Heart left ventricle (tissue), 16 donors: ENCODE measurements around the gene CABP2. TPM values are rescaled to one million over a fixed set of nuclear protein-coding genes. Genes with fewer than 3 reads are reported as not detected.

Experiments used
- ATAC-seq, 4 donors: fragments of 200-7000 bp; cut with Tn5 transposase; one replicate each; pipeline ENCODE4 v1.9.1; 2020 to 2022; ENCODE audit warnings: moderate library complexity in 4 of 4, mild to moderate bottlenecking in 3 of 4, moderate number of reproducible peaks in 1 of 4
- DNase-seq, 5 donors: peaks; one replicate each; pipeline ENCODE4 v3.0.0-alpha.2; 2020
- H3K27ac ChIP-seq, 12 donors: fragments of 200-600 bp; sonication (generic) in 4 of 12; one replicate each; pipeline versions ENCODE4 v1.5.0 to v1.8.0; 2016 to 2022; ENCODE audit warnings: mild to moderate bottlenecking in 2 of 12
- H3K27me3 ChIP-seq, 9 donors: fragments of 200-600 bp; sonication (generic) in 2 of 9; one replicate each; pipeline versions ENCODE4 v1.5.1 to v1.8.0; 2016 to 2022; ENCODE audit warnings: mild to moderate bottlenecking in 3 of 9
- H3K36me3 ChIP-seq, 9 donors: fragments of 200-600 bp; sonication (generic) in 2 of 9; one replicate each; pipeline versions ENCODE4 v1.5.0 to v1.8.0; 2018 to 2022; ENCODE audit warnings: mild to moderate bottlenecking in 2 of 9
- H3K4me1 ChIP-seq, 12 donors: fragments of 200-600 bp; sonication (generic) in 4 of 12; one replicate each; pipeline versions ENCODE4 v1.5.0 to v1.8.0; 2016 to 2022; ENCODE audit warnings: mild to moderate bottlenecking in 3 of 12
- H3K4me3 ChIP-seq, 12 donors: fragments of 200-600 bp; sonication (generic) in 4 of 12; one replicate each; pipeline versions ENCODE4 v1.5.0 to v1.8.0; 2017 to 2022; ENCODE audit warnings: mild to moderate bottlenecking in 9 of 12, moderate library complexity in 4 of 12
- H3K9me3 ChIP-seq, 12 donors: fragments of 200-600 bp; sonication (generic) in 4 of 12; one replicate each; pipeline versions ENCODE4 v1.5.0 to v1.8.0; 2016 to 2022; ENCODE audit warnings: mild to moderate bottlenecking in 1 of 12
- CTCF ChIP-seq, 12 donors: fragments of 200-600 bp; sonication (generic) in 4 of 12; IDR thresholded peaks; one replicate each; pipeline versions ENCODE4 v1.5.0 to v1.8.0; 2018 to 2022; ENCODE audit warnings: antibody characterized with exemption in 12 of 12, mild to moderate bottlenecking in 5 of 12
- POLR2A ChIP-seq, 2 donors: fragments of 450-650 bp; IDR thresholded peaks; one replicate each; pipeline ENCODE4 v1.6.1; 2017; ENCODE audit warnings: antibody characterized with exemption in 2 of 2, mild to moderate bottlenecking in 2 of 2, moderate library complexity in 2 of 2
- WGBS, 4 donors: extraction: QIAGEN DNeasy Blood & Tissue Kit in 2 of 4; methylation state at CpG; one replicate each; pipeline versions ENCODE4 v1.1.5 to v1.1.7; 2013 to 2018; 5-methylcytosine and 5-hydroxymethylcytosine counted together
- intact Hi-C, 10 donors: fragments of 100-400 bp; cut with DNase I; formaldehyde crosslinking; loops; one replicate each; pipeline versions ENCODE4 v1.11.1 to v1.14.2; 2022
- polyA plus RNA-seq, 2 donors: library from polyadenylated mRNA; stranded (reverse); fragments of 200-250 nt; gene quantifications; one replicate each; pipeline ENCODE4 v1.2.3, GENCODE V29; 2013
- total RNA-seq, 9 donors: library from RNA; depleted of rRNA in 2 of 9; stranded (reverse); fragments of >200 nt in 2 of 9; fragmentation: NEBNext Ultra II Directional in 3 of 9; extraction: Animal tissue kit (Norgen Biotek cat#: 25700) in 3 of 9; gene quantifications; one replicate each; pipeline versions ENCODE4 v1.1.0 to v1.2.4, GENCODE V29; 2016 to 2023
- donor health status: ischemic (EF 13 %, LVEDD 7.1; RV severe dilation, severe dysfunction).
- donor health status: healthy with polysubstance abuse.
- donor health status: DM: no; HTN: yes; CAD: no.
- donor health status: DM: no; HTN: no; CAD: no.
- donor health status: ischemic (EF 25% LVEDD 6.9; RV normal size, moderate dysfunction).
- donor health status: ischemic (EF 25% LVEDD 5.7; RV mildly dilated, moderate dysfunction).
- donor health status: healthy.
- donor health status: DM: yes; HTN: yes; CAD: no.
- donor health status: ischemic (EF 35%, LVEDD 5.7; RV mildly dilated, moderate dysfunction).
- donor health status: nonischemic (EF 11% LVEDD 7.7; RV severe dilation, severe dysfunction).
- donor health status: DM: yes; HTN: yes; CAD: no.
- donor health status: PGD.
- donor health status: ischemic (EF 29% LVEDD 5.4; RV normal size, mild dysfunction).
- donor health status: nonischemic (EF 23%, LVEDD 6.1; RV moderate dilation, normal function).

Gene CABP2
- total and polyA plus RNA-seq, 11 donors: not detected

GRCh38 chr11:67538823-67539505, 15.7 kb upstream of the CABP2 start:
- no peak overlapping the region for H3K4me3 ChIP-seq
- H3K27me3 ChIP-seq: no peaks in the 10 kb centered on the region
- no peak for TF ChIP-seq CTCF (IDR thresholded peaks at IDR 0.05)
- no peak for TF ChIP-seq POLR2A (IDR thresholded peaks at IDR 0.05)
- H3K9me3 ChIP-seq: peaks cover 0 to 11% (median 4%) of the 10 kb centered on the region in 12 donors
- H3K4me1 ChIP-seq: peaks cover 0 to under 1% (median 0%) of the 10 kb centered on the region in 12 donors
- DNase-seq (no peak), ATAC-seq (no peak)
- intact Hi-C loops: no loop called here
- 87 to 96% (median 90%) methylated on average over 6 to 10 of the region's 10 CpGs for WGBS, 4 donors
- H3K27ac ChIP-seq: no peak overlapping the region
- H3K36me3 ChIP-seq: no peaks in the 10 kb centered on the region

DNA sequence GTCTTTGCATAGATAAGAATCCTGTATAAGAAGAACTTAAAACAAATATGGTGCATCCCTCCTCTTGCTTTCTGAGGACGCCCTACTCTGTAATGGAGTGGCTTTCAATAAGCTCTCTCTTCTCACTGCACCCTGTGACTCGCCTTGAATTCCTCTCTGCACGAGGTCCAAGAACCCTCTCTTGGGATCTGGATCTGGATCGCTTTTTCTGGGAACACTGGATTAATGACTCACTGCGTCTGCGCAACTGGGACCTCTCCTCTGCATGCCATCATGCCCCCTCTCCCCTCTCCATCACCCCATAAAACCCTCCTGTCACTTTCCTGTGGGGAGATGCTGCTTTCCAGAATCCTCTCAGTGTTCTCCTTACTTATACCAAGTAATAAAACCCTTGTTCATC, 15.1 kb upstream of the CABP2 start:
- intact Hi-C loops: no loop called here
- TF ChIP-seq POLR2A (IDR thresholded peaks at IDR 0.05) (no peak), CTCF (IDR thresholded peaks at IDR 0.05) (no peak)
- H3K27ac ChIP-seq: no peak overlapping the region
- peaks cover 0 to 17% (median 8%) of the 10 kb centered on the region in 12 donors for H3K9me3 ChIP-seq
- peak in 1 of 4 donors; percentile 58 for ATAC-seq
- no peak overlapping the region for H3K4me3 ChIP-seq
- no peaks in the 10 kb centered on the region for H3K36me3 ChIP-seq
- no peaks in the 10 kb centered on the region for H3K4me1 ChIP-seq
- H3K27me3 ChIP-seq: no peaks in the 10 kb centered on the region
- WGBS, 4 donors: 64 to 76% (median 71%) methylated on average over 6 of the region's 6 CpGs
- DNase-seq: no peak

GRCh38 chr11:67535561-67535960, 12.3 kb upstream of the CABP2 start:
- no peak for TF ChIP-seq POLR2A (IDR thresholded peaks at IDR 0.05)
- no peak for TF ChIP-seq CTCF (IDR thresholded peaks at IDR 0.05)
- Histone ChIP-seq H3K4me1 (peaks cover 0 to 5% (median 0%) of the 10 kb centered on the region in 12 donors), H3K27me3 (no peaks in the 10 kb centered on the region), H3K4me3 (no peak overlapping the region), H3K36me3 (no peaks in the 10 kb centered on the region), H3K9me3 (peaks cover 0 to 20% (median 8%) of the 10 kb centered on the region in 12 donors), H3K27ac (no peak overlapping the region)
- no peak for DNase-seq
- whole genome bisulfite sequencing, 4 donors: 70 to 88% (median 75%) methylated on average over 1 of the region's 1 CpG
- ATAC-seq: no peak
- intact Hi-C loops: no loop called here

DNA sequence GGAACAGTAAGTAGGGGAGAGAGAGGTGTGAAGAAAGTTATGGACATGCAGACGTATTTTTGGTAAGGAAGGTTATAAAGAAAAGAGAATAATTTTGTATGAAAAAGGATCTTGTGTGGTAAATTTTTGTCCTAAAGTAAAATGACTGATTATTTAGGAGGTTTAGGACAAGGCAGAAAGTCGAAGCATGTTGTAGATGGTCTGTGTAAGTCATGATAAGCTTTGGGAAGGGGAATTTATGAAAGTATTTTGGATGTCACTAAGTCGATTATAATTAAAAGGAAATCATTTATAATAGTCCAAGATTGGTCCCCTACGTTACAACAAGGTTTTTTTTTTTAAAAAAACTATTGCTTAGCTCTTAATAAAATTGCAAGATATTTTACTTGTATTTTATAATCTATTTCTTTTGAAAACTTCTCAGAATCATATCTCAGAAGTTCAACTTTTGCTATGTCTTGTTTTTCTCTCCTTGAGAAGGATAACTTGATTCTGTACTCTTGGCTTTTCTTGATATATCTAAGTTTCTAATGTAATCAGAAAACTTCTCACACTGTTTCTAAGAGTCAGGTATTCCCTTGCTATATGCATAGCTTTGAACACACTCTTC, 10.9 kb upstream of the CABP2 start:
- 35 to 43% (median 36%) methylated on average over 4 of the region's 4 CpGs for WGBS, 4 donors
- H3K9me3 ChIP-seq: peaks cover 0 to 20% (median 8%) of the 10 kb centered on the region in 12 donors
- intact Hi-C loops: no loop called here
- H3K4me3 ChIP-seq: no peak overlapping the region
- DNase-seq (no peak), ATAC-seq (no peak)
- TF ChIP-seq CTCF (IDR thresholded peaks at IDR 0.05): no peak
- no peak for TF ChIP-seq POLR2A (IDR thresholded peaks at IDR 0.05)
- no peak overlapping the region for H3K27ac ChIP-seq
- no peaks in the 10 kb centered on the region for H3K27me3 ChIP-seq
- no peaks in the 10 kb centered on the region for H3K36me3 ChIP-seq
- peaks cover 0 to 5% (median 0%) of the 10 kb centered on the region in 12 donors for H3K4me1 ChIP-seq
